Keratinocyte (primary cell): ENCODE data around the gene SGSM1.

Experiments
- EZH2 ChIP-seq: IDR thresholded peaks from one replicate; pipeline ENCODE4 v1.6.1; 2012; ENCODE audit warnings: inconsistent platforms, mild to moderate bottlenecking, low read length, moderate library complexity
- TF ChIP-seq, protein P1 (sequence below), 3 experiments: IDR thresholded peaks in 1 of 3; conservative IDR thresholded peaks in 1 of 3; optimal IDR thresholded peaks in 1 of 3; 2 replicates in 2 of 3; 3 replicates in 1 of 3; pipeline versions ENCODE3 to v1.5.1; 2011; ENCODE audit warnings: low read length in 3 of 3, mild to moderate bottlenecking in 3 of 3, moderate library complexity in 2 of 3, control low read depth in 1 of 3, inconsistent platforms in 1 of 3; ENCODE audit not compliant: insufficient read depth in 2 of 3; ENCODE audit errors: extremely low read depth in 1 of 3

GRCh38 chr22:24768537-24769374, 37.3 kb upstream of the SGSM1 start:
- TF ChIP-seq, protein P1, sequence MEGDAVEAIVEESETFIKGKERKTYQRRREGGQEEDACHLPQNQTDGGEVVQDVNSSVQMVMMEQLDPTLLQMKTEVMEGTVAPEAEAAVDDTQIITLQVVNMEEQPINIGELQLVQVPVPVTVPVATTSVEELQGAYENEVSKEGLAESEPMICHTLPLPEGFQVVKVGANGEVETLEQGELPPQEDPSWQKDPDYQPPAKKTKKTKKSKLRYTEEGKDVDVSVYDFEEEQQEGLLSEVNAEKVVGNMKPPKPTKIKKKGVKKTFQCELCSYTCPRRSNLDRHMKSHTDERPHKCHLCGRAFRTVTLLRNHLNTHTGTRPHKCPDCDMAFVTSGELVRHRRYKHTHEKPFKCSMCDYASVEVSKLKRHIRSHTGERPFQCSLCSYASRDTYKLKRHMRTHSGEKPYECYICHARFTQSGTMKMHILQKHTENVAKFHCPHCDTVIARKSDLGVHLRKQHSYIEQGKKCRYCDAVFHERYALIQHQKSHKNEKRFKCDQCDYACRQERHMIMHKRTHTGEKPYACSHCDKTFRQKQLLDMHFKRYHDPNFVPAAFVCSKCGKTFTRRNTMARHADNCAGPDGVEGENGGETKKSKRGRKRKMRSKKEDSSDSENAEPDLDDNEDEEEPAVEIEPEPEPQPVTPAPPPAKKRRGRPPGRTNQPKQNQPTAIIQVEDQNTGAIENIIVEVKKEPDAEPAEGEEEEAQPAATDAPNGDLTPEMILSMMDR (optimal IDR thresholded peaks at IDR 0.05 in 1 of 3, IDR thresholded peaks at IDR 0.05 in 1 of 3, conservative IDR thresholded peaks at IDR 0.05 in 1 of 3; ENCODE audit: extremely low read depth in 1 of 3, insufficient read depth in 2 of 3, low read length in 3 of 3) = peak; percentile 52 to 61 (median 54)
- TF ChIP-seq EZH2 = no peak
